Tibial nerve (tissue), 4 donors: ENCODE results near the gene KLHL25.

Experiments
- CTCF ChIP-seq, 5 experiments: fragments of 200-600 bp in 3 of 5; fragments of 450-650 bp in 2 of 5; sonication (generic) in 3 of 5; IDR thresholded peaks; one replicate each; pipeline ENCODE4 v1.5.1; 2016 to 2019; ENCODE audit warnings: antibody characterized with exemption in 5 of 5, mild to moderate bottlenecking in 3 of 5, moderate library complexity in 2 of 5
- EP300 ChIP-seq, 2 donors: sonication (generic); formaldehyde crosslinking; IDR thresholded peaks; one replicate each; pipeline ENCODE4 v1.6.1; 2017; ENCODE audit warnings: antibody characterized with exemption in 2 of 2, mild to moderate bottlenecking in 1 of 2
- POLR2A ChIP-seq, 2 donors: fragments of 450-650 bp; IDR thresholded peaks; one replicate each; pipeline ENCODE4 v1.6.1; 2017; ENCODE audit warnings: antibody characterized with exemption in 2 of 2, mild to moderate bottlenecking in 2 of 2, moderate library complexity in 2 of 2

DNA sequence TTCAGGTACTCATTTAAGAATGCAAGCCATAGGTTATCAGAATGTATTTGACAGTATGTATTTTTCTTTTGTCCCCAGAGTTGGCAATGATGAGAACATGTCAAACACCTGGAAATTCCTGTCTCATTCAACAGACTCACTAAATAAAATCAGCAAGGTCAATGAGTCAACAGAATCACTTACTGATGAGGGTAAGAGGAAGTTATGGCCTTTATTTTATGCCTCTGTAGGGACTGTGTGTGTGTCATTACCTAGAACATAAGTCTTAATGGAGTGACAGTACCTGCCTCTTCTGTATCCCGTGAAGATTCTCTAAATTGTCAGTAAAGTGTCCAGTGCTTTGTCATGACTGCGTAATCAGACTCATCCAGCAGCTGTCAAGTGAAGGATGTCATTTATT is 77.5 kb downstream of the KLHL25 start:
- TF ChIP-seq EP300 (IDR thresholded peaks at IDR 0.05) (no peak), CTCF (IDR thresholded peaks at IDR 0.05) (no peak), POLR2A (IDR thresholded peaks at IDR 0.05) (no peak)
